GM23338 (cell line): Measurements from ENCODE around the gene SERPINA3.

Experiments
- CTCF ChIP-seq, 2 experiments: fragments of 200-600 bp in 1 of 2; sonication (generic) in 1 of 2; conservative IDR thresholded peaks; 2 replicates each; pipeline versions ENCODE4 v1.5.1 to v1.6.1; 2016 to 2017; ENCODE audit warnings: antibody characterized with exemption in 2 of 2, low read depth in 2 of 2, mild to moderate bottlenecking in 2 of 2, moderate library complexity in 1 of 2
- EZH2 ChIP-seq: fragments of 200-600 bp; sonication (generic); IDR thresholded peaks from one replicate; pipeline ENCODE4 v1.8.0; 2017; ENCODE audit warnings: antibody characterized with exemption, mild to moderate bottlenecking, low read depth; ENCODE audit not compliant: unreplicated experiment
- EZH2phosphoT487 ChIP-seq: fragments of 200-600 bp; sonication (generic); IDR thresholded peaks from one replicate; pipeline ENCODE4 v1.8.1; 2018; ENCODE audit warnings: antibody characterized with exemption; ENCODE audit not compliant: unreplicated experiment
- JUNB ChIP-seq: IDR thresholded peaks from one replicate; pipeline ENCODE4 v1.6.1; 2016; ENCODE audit warnings: antibody characterized with exemption; ENCODE audit not compliant: unreplicated experiment
- NANOG ChIP-seq: IDR thresholded peaks from 2 replicates; pipeline ENCODE4 v1.6.1; 2016; ENCODE audit warnings: antibody characterized with exemption, borderline replicate concordance
- POLR2AphosphoS5 ChIP-seq: IDR thresholded peaks from 2 replicates; pipeline ENCODE4 v1.6.1; 2016; ENCODE audit warnings: antibody characterized with exemption, low read depth
- STAT1 ChIP-seq: IDR thresholded peaks from one replicate; pipeline ENCODE4 v1.6.1; 2016; ENCODE audit warnings: antibody characterized with exemption; ENCODE audit not compliant: unreplicated experiment
- ZNF331 ChIP-seq: fragments of 250-450 bp; sonication (Bioruptor Pico); IDR thresholded peaks from 2 replicates; pipeline ENCODE4 v1.5.0; 2020; ENCODE audit warnings: low read depth, mild to moderate bottlenecking, moderate library complexity
- TF ChIP-seq, protein P1 (sequence below): IDR thresholded peaks from one replicate; pipeline ENCODE4 v1.6.1; 2018; ENCODE audit warnings: antibody characterized with exemption; ENCODE audit not compliant: unreplicated experiment
- TF ChIP-seq, protein P2 (sequence below): fragments of 250-450 bp; sonication (Bioruptor Pico); IDR thresholded peaks from 2 replicates; pipeline ENCODE4 v1.5.0; 2020; ENCODE audit warnings: mild to moderate bottlenecking, moderate library complexity

DNA sequence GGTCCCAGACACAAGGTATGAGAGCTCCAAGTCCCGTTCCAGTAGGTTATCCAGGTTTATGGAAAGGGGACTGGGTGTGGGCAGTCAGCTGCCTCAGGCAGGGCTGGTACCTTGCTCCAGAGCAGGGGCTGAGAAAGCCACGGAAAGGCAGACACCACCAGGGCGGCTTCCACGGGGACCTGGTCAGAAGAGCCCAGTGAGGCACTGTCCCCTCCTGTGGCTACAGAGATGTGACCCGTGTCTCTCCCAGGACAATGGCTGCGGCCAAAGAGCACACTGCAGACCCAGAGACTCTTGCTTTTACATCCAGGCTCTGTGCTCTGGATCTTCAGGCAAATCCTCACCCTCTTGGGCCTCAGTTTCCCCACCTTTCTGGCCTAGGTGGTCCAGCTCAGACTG, 42.2 kb upstream of the SERPINA3 start:
- no peak for TF ChIP-seq CTCF (conservative IDR thresholded peaks at IDR 0.05; ENCODE audit: low read depth in 2 of 2)
- TF ChIP-seq POLR2AphosphoS5 = no peak
- no peak for TF ChIP-seq EZH2
- no peak for TF ChIP-seq EZH2phosphoT487
- TF ChIP-seq ZNF331 (CRISPR knock-in tag) = no peak
- TF ChIP-seq STAT1 = no peak
- TF ChIP-seq, protein P1, sequence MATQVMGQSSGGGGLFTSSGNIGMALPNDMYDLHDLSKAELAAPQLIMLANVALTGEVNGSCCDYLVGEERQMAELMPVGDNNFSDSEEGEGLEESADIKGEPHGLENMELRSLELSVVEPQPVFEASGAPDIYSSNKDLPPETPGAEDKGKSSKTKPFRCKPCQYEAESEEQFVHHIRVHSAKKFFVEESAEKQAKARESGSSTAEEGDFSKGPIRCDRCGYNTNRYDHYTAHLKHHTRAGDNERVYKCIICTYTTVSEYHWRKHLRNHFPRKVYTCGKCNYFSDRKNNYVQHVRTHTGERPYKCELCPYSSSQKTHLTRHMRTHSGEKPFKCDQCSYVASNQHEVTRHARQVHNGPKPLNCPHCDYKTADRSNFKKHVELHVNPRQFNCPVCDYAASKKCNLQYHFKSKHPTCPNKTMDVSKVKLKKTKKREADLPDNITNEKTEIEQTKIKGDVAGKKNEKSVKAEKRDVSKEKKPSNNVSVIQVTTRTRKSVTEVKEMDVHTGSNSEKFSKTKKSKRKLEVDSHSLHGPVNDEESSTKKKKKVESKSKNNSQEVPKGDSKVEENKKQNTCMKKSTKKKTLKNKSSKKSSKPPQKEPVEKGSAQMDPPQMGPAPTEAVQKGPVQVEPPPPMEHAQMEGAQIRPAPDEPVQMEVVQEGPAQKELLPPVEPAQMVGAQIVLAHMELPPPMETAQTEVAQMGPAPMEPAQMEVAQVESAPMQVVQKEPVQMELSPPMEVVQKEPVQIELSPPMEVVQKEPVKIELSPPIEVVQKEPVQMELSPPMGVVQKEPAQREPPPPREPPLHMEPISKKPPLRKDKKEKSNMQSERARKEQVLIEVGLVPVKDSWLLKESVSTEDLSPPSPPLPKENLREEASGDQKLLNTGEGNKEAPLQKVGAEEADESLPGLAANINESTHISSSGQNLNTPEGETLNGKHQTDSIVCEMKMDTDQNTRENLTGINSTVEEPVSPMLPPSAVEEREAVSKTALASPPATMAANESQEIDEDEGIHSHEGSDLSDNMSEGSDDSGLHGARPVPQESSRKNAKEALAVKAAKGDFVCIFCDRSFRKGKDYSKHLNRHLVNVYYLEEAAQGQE = no peak
- TF ChIP-seq, protein P2, sequence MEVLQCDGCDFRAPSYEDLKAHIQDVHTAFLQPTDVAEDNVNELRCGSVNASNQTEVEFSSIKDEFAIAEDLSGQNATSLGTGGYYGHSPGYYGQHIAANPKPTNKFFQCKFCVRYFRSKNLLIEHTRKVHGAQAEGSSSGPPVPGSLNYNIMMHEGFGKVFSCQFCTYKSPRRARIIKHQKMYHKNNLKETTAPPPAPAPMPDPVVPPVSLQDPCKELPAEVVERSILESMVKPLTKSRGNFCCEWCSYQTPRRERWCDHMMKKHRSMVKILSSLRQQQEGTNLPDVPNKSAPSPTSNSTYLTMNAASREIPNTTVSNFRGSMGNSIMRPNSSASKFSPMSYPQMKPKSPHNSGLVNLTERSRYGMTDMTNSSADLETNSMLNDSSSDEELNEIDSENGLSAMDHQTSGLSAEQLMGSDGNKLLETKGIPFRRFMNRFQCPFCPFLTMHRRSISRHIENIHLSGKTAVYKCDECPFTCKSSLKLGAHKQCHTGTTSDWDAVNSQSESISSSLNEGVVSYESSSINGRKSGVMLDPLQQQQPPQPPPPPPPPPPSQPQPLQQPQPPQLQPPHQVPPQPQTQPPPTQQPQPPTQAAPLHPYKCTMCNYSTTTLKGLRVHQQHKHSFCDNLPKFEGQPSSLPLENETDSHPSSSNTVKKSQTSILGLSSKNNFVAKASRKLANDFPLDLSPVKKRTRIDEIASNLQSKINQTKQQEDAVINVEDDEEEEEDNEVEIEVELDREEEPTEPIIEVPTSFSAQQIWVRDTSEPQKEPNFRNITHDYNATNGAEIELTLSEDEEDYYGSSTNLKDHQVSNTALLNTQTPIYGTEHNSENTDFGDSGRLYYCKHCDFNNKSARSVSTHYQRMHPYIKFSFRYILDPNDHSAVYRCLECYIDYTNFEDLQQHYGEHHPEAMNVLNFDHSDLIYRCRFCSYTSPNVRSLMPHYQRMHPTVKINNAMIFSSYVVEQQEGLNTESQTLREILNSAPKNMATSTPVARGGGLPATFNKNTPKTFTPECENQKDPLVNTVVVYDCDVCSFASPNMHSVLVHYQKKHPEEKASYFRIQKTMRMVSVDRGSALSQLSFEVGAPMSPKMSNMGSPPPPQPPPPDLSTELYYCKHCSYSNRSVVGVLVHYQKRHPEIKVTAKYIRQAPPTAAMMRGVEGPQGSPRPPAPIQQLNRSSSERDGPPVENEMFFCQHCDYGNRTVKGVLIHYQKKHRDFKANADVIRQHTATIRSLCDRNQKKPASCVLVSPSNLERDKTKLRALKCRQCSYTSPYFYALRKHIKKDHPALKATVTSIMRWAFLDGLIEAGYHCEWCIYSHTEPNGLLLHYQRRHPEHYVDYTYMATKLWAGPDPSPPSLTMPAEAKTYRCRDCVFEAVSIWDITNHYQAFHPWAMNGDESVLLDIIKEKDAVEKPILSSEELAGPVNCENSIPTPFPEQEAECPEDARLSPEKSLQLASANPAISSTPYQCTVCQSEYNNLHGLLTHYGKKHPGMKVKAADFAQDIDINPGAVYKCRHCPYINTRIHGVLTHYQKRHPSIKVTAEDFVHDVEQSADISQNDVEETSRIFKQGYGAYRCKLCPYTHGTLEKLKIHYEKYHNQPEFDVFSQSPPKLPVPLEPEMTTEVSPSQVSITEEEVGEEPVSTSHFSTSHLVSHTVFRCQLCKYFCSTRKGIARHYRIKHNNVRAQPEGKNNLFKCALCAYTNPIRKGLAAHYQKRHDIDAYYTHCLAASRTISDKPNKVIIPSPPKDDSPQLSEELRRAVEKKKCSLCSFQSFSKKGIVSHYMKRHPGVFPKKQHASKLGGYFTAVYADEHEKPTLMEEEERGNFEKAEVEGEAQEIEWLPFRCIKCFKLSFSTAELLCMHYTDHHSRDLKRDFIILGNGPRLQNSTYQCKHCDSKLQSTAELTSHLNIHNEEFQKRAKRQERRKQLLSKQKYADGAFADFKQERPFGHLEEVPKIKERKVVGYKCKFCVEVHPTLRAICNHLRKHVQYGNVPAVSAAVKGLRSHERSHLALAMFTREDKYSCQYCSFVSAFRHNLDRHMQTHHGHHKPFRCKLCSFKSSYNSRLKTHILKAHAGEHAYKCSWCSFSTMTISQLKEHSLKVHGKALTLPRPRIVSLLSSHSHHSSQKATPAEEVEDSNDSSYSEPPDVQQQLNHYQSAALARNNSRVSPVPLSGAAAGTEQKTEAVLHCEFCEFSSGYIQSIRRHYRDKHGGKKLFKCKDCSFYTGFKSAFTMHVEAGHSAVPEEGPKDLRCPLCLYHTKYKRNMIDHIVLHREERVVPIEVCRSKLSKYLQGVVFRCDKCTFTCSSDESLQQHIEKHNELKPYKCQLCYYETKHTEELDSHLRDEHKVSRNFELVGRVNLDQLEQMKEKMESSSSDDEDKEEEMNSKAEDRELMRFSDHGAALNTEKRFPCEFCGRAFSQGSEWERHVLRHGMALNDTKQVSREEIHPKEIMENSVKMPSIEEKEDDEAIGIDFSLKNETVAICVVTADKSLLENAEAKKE (CRISPR knock-in tag) = no peak
- no peak for TF ChIP-seq NANOG
- no peak for TF ChIP-seq JUNB
